Tibial nerve (tissue), 4 donors: ENCODE data around the gene GLRX5. TPM values are rescaled to one million over a fixed set of nuclear protein-coding genes. Genes with fewer than 3 reads are reported as not detected.

Experiments used
- DNase-seq, 2 donors: peaks; one replicate each; pipeline ENCODE4 v3.0.0-alpha.2; 2019; ENCODE audit warnings: low spot score in 2 of 2
- H3K27ac ChIP-seq, 4 donors: fragments of 200-600 bp; sonication (generic) in 3 of 4; one replicate each; pipeline ENCODE4 v1.5.1; 2017 to 2019; ENCODE audit warnings: mild to moderate bottlenecking in 1 of 4
- H3K27me3 ChIP-seq, 2 donors: fragments of 200-600 bp; sonication (generic) in 1 of 2; one replicate each; pipeline versions ENCODE4 v1.5.1 to v1.6.0; 2017 to 2019
- H3K36me3 ChIP-seq, 3 donors: fragments of 200-600 bp; sonication (generic); one replicate each; pipeline ENCODE4 v1.5.1; 2018 to 2019
- H3K4me1 ChIP-seq, 4 donors: fragments of 200-600 bp; sonication (generic) in 3 of 4; one replicate each; pipeline ENCODE4 v1.5.1; 2017 to 2019
- H3K4me3 ChIP-seq, 4 donors: fragments of 200-600 bp; sonication (generic) in 3 of 4; one replicate each; pipeline ENCODE4 v1.5.1; 2017 to 2019; ENCODE audit warnings: mild to moderate bottlenecking in 1 of 4, moderate library complexity in 1 of 4
- H3K9me3 ChIP-seq, 4 donors: fragments of 200-600 bp; sonication (generic) in 3 of 4; one replicate each; pipeline ENCODE4 v1.5.1; 2017 to 2019
- CTCF ChIP-seq, 5 experiments: fragments of 200-600 bp in 3 of 5; fragments of 450-650 bp in 2 of 5; sonication (generic) in 3 of 5; IDR thresholded peaks; one replicate each; pipeline ENCODE4 v1.5.1; 2016 to 2019; ENCODE audit warnings: antibody characterized with exemption in 5 of 5, mild to moderate bottlenecking in 3 of 5, moderate library complexity in 2 of 5
- EP300 ChIP-seq, 2 donors: sonication (generic); formaldehyde crosslinking; IDR thresholded peaks; one replicate each; pipeline ENCODE4 v1.6.1; 2017; ENCODE audit warnings: antibody characterized with exemption in 2 of 2, mild to moderate bottlenecking in 1 of 2
- POLR2A ChIP-seq, 2 donors: fragments of 450-650 bp; IDR thresholded peaks; one replicate each; pipeline ENCODE4 v1.6.1; 2017; ENCODE audit warnings: antibody characterized with exemption in 2 of 2, mild to moderate bottlenecking in 2 of 2, moderate library complexity in 2 of 2
- WGBS, 2 donors: methylation state at CpG; one replicate each; pipeline ENCODE4 v1.1.5; 2018; 5-methylcytosine and 5-hydroxymethylcytosine counted together
- total RNA-seq, 4 donors: library from RNA; depleted of rRNA; stranded (reverse); fragments of >200 nt; gene quantifications; one replicate each; pipeline ENCODE4 v1.1.0, GENCODE V29; 2016

The GLRX5 gene
- total RNA-seq, 4 donors from 2014 or later: 26.4 to 44.7 (median 34.6) TPM

GRCh38 chr14:95511687-95512086, 23.2 kb upstream of the GLRX5 start:
- 67 to 76% methylated on average over 5 of the region's 5 CpGs for WGBS, 2 donors
- Histone ChIP-seq H3K4me1 (peaks cover 0 to 90% (median 57%) of the 10 kb centered on the region in 4 donors), H3K27ac (peak overlapping the region in 2 of 4 donors; percentile 52 to 96), H3K4me3 (no peak overlapping the region), H3K9me3 (no peaks in the 10 kb centered on the region), H3K36me3 (peaks cover 0 to 5% (median 0%) of the 10 kb centered on the region in 3 donors), H3K27me3 (no peaks in the 10 kb centered on the region)
- TF ChIP-seq POLR2A (IDR thresholded peaks at IDR 0.05): no peak
- TF ChIP-seq CTCF (IDR thresholded peaks at IDR 0.05): no peak
- no peak for TF ChIP-seq EP300 (IDR thresholded peaks at IDR 0.05)
- no peak for DNase-seq

DNA sequence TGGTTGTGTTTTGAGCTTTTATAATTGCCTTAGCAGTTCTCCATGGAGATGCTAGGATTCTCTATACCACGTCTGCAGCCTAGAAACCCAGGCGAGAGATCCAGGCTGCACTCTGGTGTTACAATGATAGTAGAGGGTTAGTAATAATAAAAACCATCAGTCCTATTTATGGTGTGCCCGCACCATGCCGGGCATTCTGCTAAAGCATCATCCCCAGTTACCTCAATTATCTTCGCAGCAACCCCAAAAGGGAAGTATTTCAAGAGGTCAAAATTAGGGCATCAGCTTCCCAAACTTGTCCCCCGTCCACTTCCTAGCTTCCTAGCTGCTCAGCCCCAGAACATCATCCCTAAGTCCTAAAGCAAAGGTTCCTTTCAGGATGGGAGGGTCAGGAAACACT, 21.6 kb upstream of the GLRX5 start:
- Histone ChIP-seq H3K27ac (peak overlapping the region in 2 of 4 donors; percentile 95 to 96), H3K36me3 (no peaks in the 10 kb centered on the region), H3K4me1 (peaks cover 0 to 90% (median 59%) of the 10 kb centered on the region in 4 donors), H3K9me3 (no peaks in the 10 kb centered on the region), H3K27me3 (no peaks in the 10 kb centered on the region), H3K4me3 (no peak overlapping the region)
- no peak for DNase-seq
- TF ChIP-seq POLR2A (IDR thresholded peaks at IDR 0.05) (no peak), CTCF (IDR thresholded peaks at IDR 0.05) (no peak), EP300 (IDR thresholded peaks at IDR 0.05) (no peak)
- WGBS, 2 donors: 54 to 61% methylated on average over 6 of the region's 6 CpGs

- Histone ChIP-seq H3K4me3 (peak overlapping the region; percentile 49 to 87 (median 83)), H3K9me3 (no peaks in the 10 kb centered on the region), H3K4me1 (peaks cover 0 to 90% (median 63%) of the 10 kb centered on the region in 4 donors), H3K27me3 (no peaks in the 10 kb centered on the region), H3K36me3 (no peaks in the 10 kb centered on the region), H3K27ac (peak overlapping the region; percentile 75 to 96 (median 96))
- TF ChIP-seq CTCF (IDR thresholded peaks at IDR 0.05): no peak
- no peak for TF ChIP-seq POLR2A (IDR thresholded peaks at IDR 0.05)
- no peak for DNase-seq
- 69 to 76% methylated on average over 15 to 16 of the region's 18 CpGs for WGBS, 2 donors
These were observed 20.4 kb upstream of the GLRX5 start for GRCh38 chr14:95514131-95515079.

GRCh38 chr14:95515080-95515489, 19.8 kb upstream of the GLRX5 start:
- peak in 1 of 2 donors; percentile 35 for TF ChIP-seq EP300 (IDR thresholded peaks at IDR 0.05)
- TF ChIP-seq CTCF (IDR thresholded peaks at IDR 0.05): no peak
- DNase-seq: no peak
- no peaks in the 10 kb centered on the region for H3K36me3 ChIP-seq
- H3K27ac ChIP-seq: peak overlapping the region; percentile 75 to 96 (median 96)
- 9 to 13% methylated on average over 9 of the region's 9 CpGs for WGBS, 2 donors
- H3K9me3 ChIP-seq: no peaks in the 10 kb centered on the region
- H3K4me1 ChIP-seq: peaks cover 0 to 90% (median 65%) of the 10 kb centered on the region in 4 donors
- peak overlapping the region; percentile 49 to 87 (median 83) for H3K4me3 ChIP-seq
- no peaks in the 10 kb centered on the region for H3K27me3 ChIP-seq
